HL-60 (cell line): Measurements from ENCODE around the gene RNF223.

Source experiments
- GABPA ChIP-seq: IDR thresholded peaks from 2 replicates; pipeline ENCODE4 v1.6.1; 2012; ENCODE audit warnings: low read depth
- POLR2AphosphoS5 ChIP-seq: IDR thresholded peaks from 2 replicates; pipeline ENCODE4 v1.6.1; 2012; ENCODE audit warnings: low read depth
- REST ChIP-seq: IDR thresholded peaks from 2 replicates; pipeline ENCODE4 v1.6.1; 2012; ENCODE audit warnings: low read depth; ENCODE audit not compliant: insufficient replicate concordance
- SPI1 ChIP-seq: IDR thresholded peaks from 2 replicates; pipeline ENCODE4 v1.6.1; 2012; ENCODE audit warnings: low read depth, mild to moderate bottlenecking, borderline replicate concordance
- TF ChIP-seq, protein P1 (sequence below): IDR thresholded peaks from one replicate; pipeline ENCODE4 v1.5.1; 2011; ENCODE audit warnings: low read length, control low read depth, inconsistent platforms; ENCODE audit not compliant: insufficient read depth

GRCh38 chr1:1120096-1120495, 46.0 kb upstream of the RNF223 start:
- TF ChIP-seq, protein P1, sequence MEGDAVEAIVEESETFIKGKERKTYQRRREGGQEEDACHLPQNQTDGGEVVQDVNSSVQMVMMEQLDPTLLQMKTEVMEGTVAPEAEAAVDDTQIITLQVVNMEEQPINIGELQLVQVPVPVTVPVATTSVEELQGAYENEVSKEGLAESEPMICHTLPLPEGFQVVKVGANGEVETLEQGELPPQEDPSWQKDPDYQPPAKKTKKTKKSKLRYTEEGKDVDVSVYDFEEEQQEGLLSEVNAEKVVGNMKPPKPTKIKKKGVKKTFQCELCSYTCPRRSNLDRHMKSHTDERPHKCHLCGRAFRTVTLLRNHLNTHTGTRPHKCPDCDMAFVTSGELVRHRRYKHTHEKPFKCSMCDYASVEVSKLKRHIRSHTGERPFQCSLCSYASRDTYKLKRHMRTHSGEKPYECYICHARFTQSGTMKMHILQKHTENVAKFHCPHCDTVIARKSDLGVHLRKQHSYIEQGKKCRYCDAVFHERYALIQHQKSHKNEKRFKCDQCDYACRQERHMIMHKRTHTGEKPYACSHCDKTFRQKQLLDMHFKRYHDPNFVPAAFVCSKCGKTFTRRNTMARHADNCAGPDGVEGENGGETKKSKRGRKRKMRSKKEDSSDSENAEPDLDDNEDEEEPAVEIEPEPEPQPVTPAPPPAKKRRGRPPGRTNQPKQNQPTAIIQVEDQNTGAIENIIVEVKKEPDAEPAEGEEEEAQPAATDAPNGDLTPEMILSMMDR, result no peak
- no peak for TF ChIP-seq POLR2AphosphoS5
- TF ChIP-seq SPI1, result no peak
- TF ChIP-seq REST, result no peak
- no peak for TF ChIP-seq GABPA
